Osteoblast (primary cell): ENCODE results near the gene TCTA. TPM values are rescaled to one million over a fixed set of nuclear protein-coding genes. Genes with fewer than 3 reads are reported as not detected.

ENCODE experiments used
- DNase-seq: peaks from one replicate; pipeline ENCODE4 v3.0.0; 2011; ENCODE audit warnings: low spot score, mixed read lengths; ENCODE audit not compliant: insufficient read length; ENCODE audit errors: missing footprints
- H2AFZ ChIP-seq: 2 replicates; pipeline ENCODE4 v1.6.0; 2011; ENCODE audit warnings: mild to moderate bottlenecking, low read length
- H3K27ac ChIP-seq: 2 replicates; pipeline ENCODE4 v1.5.1; 2011; ENCODE audit warnings: mild to moderate bottlenecking, low read depth, low read length, moderate library complexity
- H3K27me3 ChIP-seq: 2 replicates; pipeline ENCODE4 v1.6.0; 2012; ENCODE audit warnings: mild to moderate bottlenecking, control low read depth, inconsistent platforms, low read length, moderate library complexity; ENCODE audit not compliant: insufficient read depth
- H3K36me3 ChIP-seq: 2 replicates; pipeline ENCODE4 v1.5.1; 2011; ENCODE audit warnings: mild to moderate bottlenecking, low read length, control low read depth, moderate library complexity; ENCODE audit not compliant: insufficient read depth
- H3K4me1 ChIP-seq: 2 replicates; pipeline ENCODE4 v1.5.1; 2011; ENCODE audit warnings: mild to moderate bottlenecking, low read length, control low read depth, moderate library complexity; ENCODE audit not compliant: insufficient read depth
- H3K4me2 ChIP-seq: 2 replicates; pipeline ENCODE4 v1.6.0; 2011; ENCODE audit warnings: mild to moderate bottlenecking, low read length; ENCODE audit not compliant: insufficient read depth
- H3K4me3 ChIP-seq: fragments of 200-600 bp; sonication (generic); 3 replicates; pipeline ENCODE4 v1.5.1; 2012; ENCODE audit warnings: mild to moderate bottlenecking, low read length, inconsistent platforms; ENCODE audit not compliant: insufficient read depth
- H3K79me2 ChIP-seq: 2 replicates; pipeline ENCODE4 v1.6.0; 2012; ENCODE audit warnings: mild to moderate bottlenecking, low read length, control low read depth, inconsistent platforms; ENCODE audit not compliant: insufficient read depth
- H3K9me3 ChIP-seq: 2 replicates; pipeline ENCODE4 v1.5.1; 2011; ENCODE audit warnings: low read depth, low read length, control low read depth
- H4K20me1 ChIP-seq: 2 replicates; pipeline ENCODE4 v1.6.0; 2012; ENCODE audit warnings: mild to moderate bottlenecking, low read length, control low read depth; ENCODE audit not compliant: insufficient read depth
- CTCF ChIP-seq: IDR thresholded peaks from 2 replicates; pipeline ENCODE4 v1.5.1; 2011; ENCODE audit warnings: mild to moderate bottlenecking, low read depth, low read length, moderate library complexity; ENCODE audit errors: extremely low read depth
- total RNA-seq: library from RNA; depleted of rRNA; stranded (reverse); fragments of >200 nt; gene quantifications from 2 replicates; pipeline ENCODE4 v1.2.3, GENCODE V29; 2012

The TCTA gene
- total RNA-seq, 1 donor, result 35.8 TPM

GRCh38 chr3:49415931-49416601, 3.8 kb downstream of the TCTA start:
- peaks cover 2% of the 10 kb centered on the region for H4K20me1 ChIP-seq
- H3K36me3 ChIP-seq, result peaks cover 33% of the 10 kb centered on the region
- TF ChIP-seq CTCF, result no peak
- peaks cover 38% of the 10 kb centered on the region for H3K79me2 ChIP-seq
- no peak overlapping the region for H3K27ac ChIP-seq
- no peak overlapping the region for H2AFZ ChIP-seq
- no peaks in the 10 kb centered on the region for H3K27me3 ChIP-seq
- H3K9me3 ChIP-seq, result no peaks in the 10 kb centered on the region
- DNase-seq, result peak; percentile 87
- no peak overlapping the region for H3K4me3 ChIP-seq
- no peak overlapping the region for H3K4me2 ChIP-seq
- H3K4me1 ChIP-seq, result peaks cover 20% of the 10 kb centered on the region

DNA sequence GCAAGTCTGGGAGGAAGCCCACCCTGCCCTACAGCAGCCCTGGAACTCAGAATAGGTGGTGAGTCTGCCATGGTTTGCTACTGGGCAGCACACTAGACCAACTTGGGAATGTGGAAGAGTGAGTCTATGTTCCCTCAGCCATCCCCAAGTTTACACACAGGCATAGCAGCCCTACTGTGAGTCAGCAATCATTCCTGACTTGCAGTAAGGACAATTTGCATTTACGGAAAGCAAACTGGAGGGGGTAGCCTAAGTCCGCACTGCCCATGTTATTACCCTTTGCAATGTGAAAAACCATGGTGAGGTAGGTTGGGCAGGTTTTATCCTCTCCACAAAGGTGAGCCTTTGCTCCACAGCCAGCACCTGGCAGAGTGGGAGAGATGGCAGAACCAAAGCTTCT, 4.6 kb downstream of the TCTA start:
- Histone ChIP-seq H2AFZ (no peak overlapping the region), H3K4me1 (peaks cover 28% of the 10 kb centered on the region), H3K27me3 (no peaks in the 10 kb centered on the region), H3K4me3 (no peak overlapping the region), H3K27ac (no peak overlapping the region), H3K36me3 (peaks cover 33% of the 10 kb centered on the region), H3K9me3 (no peaks in the 10 kb centered on the region), H4K20me1 (peaks cover 2% of the 10 kb centered on the region), H3K4me2 (no peak overlapping the region), H3K79me2 (peaks cover 31% of the 10 kb centered on the region)
- no peak for DNase-seq
- no peak for TF ChIP-seq CTCF

DNA sequence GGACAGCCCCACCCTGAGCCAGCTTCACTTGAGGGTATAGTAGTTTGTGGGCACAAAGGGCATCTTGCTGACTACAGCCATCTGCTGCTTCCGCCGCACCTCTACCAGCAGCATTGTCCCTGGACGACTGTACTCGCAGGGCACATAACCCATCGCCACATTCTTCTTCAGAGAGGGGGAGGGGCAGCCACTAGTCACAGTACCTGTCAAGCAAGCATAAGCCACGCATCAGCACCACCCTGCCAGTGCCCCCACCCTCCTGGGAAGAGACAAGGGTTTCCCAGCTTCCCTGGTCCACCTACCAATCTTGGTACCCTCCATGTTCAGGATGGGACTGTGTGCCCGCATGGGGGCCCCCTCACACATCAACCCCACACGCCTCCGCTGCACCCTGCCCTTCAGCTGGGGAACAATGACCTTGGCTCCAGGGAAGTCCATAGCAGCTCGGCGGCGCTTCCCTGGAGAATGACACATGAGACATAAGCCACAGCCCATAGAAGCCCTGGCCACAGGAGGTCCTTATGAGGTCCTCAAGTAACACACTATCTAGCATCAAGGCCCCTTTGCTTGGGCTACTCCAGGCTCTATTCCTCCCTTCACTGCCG, 5.4 kb downstream of the TCTA start:
- Histone ChIP-seq H3K27me3 (no peaks in the 10 kb centered on the region), H3K9me3 (no peaks in the 10 kb centered on the region), H3K36me3 (peaks cover 33% of the 10 kb centered on the region), H3K79me2 (peaks cover 26% of the 10 kb centered on the region), H3K4me3 (no peak overlapping the region), H3K4me2 (no peak overlapping the region), H3K27ac (no peak overlapping the region), H3K4me1 (peaks cover 29% of the 10 kb centered on the region), H4K20me1 (peaks cover 2% of the 10 kb centered on the region), H2AFZ (no peak overlapping the region)
- TF ChIP-seq CTCF, result no peak
- DNase-seq, result no peak

- Histone ChIP-seq H2AFZ (no peak overlapping the region), H3K9me3 (no peaks in the 10 kb centered on the region), H4K20me1 (no peaks in the 10 kb centered on the region), H3K4me1 (peaks cover 21% of the 10 kb centered on the region), H3K27ac (no peak overlapping the region), H3K79me2 (no peaks in the 10 kb centered on the region), H3K4me3 (no peak overlapping the region), H3K27me3 (no peaks in the 10 kb centered on the region), H3K36me3 (peaks cover 11% of the 10 kb centered on the region), H3K4me2 (no peak overlapping the region)
- no peak for TF ChIP-seq CTCF
- no peak for DNase-seq
Observed at GRCh38 chr3:49421890-49422378, 9.7 kb downstream of the TCTA start.
